ENCODE results near the gene PES1.

Gene PES1

DNA sequence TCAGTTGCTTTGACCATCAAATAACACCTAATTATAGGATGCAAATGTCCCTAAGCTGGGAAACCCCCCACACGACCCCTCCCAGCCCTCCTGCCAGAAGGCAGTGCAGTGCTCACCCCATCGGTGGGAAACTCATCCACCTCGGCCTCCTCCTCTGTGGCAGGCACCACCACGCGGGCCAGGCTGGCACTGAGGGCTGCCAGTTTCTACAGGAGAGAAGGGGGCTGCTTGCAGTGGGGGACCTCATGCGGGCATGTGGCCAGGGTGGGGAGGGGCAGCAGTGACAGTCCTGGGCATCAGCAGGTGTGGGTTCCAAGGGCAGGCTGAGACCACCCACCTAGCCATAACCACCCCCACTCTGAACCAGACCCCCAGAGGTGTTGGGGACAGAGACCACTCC, 10.8 kb downstream of the PES1 start:
- Histone ChIP-seq H3K9me3 (no peaks in the 10 kb centered on the region), H3K4me1 (peaks cover 31% of the 10 kb centered on the region), H3K36me3 (peaks cover 99% of the 10 kb centered on the region), H3K27ac (no peak overlapping the region), H3K9ac (no peak overlapping the region), H3K4me2 (no peak overlapping the region), H3K4me3 (no peak overlapping the region), H3K27me3 (no peaks in the 10 kb centered on the region), H4K20me1 (peaks cover 72% of the 10 kb centered on the region)
- TF ChIP-seq Cebpa-rat (IDR thresholded peaks at IDR 0.05), result no peak

DNA sequence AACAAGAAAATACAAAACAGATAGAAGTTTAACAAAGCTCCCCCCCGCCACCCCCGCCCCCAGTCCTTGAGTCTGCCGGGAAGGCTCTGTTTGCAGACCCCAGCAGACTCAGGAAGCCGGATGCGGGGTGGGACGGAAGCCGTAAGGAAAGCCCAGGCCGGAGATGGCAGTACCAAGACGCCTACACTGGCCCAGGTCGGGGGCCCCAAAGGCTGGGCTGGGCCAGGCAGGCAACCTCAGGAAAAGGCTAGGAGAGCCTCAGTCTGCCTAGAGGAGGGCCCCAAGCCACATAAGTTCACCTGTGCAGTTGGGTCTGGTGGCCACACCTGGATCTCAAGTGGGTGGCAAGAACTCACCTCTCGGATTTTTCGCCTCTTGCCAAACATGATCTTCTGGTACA, 13.2 kb downstream of the PES1 start:
- H3K4me1 ChIP-seq, result peaks cover 19% of the 10 kb centered on the region
- TF ChIP-seq Cebpa-rat (IDR thresholded peaks at IDR 0.05), result no peak
- peaks cover 9% of the 10 kb centered on the region; the same call in 1 of the 2 replicates for H3K27me3 ChIP-seq
- peaks cover 72% of the 10 kb centered on the region for H4K20me1 ChIP-seq
- no peak overlapping the region for H3K27ac ChIP-seq
- H3K9ac ChIP-seq, result no peak overlapping the region
- no peak overlapping the region for H3K4me3 ChIP-seq
- H3K9me3 ChIP-seq, result no peaks in the 10 kb centered on the region
- no peak overlapping the region for H3K4me2 ChIP-seq
- peaks cover 88% of the 10 kb centered on the region for H3K36me3 ChIP-seq

GRCh38 chr22:30575859-30576258, 15.9 kb downstream of the PES1 start:
- TF ChIP-seq Cebpa-rat (IDR thresholded peaks at IDR 0.05), result no peak

DNA sequence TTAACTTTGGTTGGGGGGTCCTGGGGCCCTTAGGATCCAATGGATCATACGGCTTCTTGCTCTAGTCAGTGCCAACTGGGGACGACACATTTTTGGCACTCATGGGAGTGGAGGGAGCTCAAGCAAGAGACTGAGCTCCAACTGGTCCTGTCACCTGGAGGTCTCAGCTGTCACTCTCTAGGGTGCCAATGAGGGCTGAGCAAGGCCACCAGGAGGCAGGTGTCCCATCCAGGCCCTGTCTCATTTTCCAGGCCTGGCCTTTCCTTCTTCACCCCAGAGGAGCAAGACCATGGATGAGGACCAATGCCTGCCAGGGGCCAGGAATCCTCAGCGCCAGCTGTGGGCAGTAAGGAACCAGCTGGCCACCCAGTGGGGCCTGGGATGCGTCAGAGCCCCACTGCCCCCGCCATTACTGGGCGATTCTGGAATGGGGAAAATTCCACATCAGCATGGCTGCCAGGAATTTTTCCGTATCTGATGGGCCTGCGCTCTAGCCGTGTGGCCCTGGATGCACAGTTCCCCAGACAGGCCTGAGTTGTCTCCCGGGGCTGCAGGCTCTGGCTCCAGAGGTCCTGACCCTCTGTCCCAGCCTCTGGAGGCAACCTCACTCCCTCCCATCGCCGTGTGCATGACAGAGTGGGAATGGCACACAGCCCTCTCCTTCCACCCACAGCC, 16.6 kb downstream of the PES1 start:
- Histone ChIP-seq H4K20me1 (peaks cover 62% of the 10 kb centered on the region), H3K27me3 (peaks cover 10% of the 10 kb centered on the region; the same call in 1 of the 2 replicates), H3K4me2 (no peak overlapping the region), H3K36me3 (peaks cover 54% of the 10 kb centered on the region), H3K9ac (no peak overlapping the region), H3K27ac (no peak overlapping the region), H3K4me3 (no peak overlapping the region), H3K4me1 (no peaks in the 10 kb centered on the region), H3K9me3 (no peaks in the 10 kb centered on the region)
- TF ChIP-seq Cebpa-rat (IDR thresholded peaks at IDR 0.05), result no peak

More at GRCh38 chr22:30575859-30576258, 15.9 kb downstream of the PES1 start:
- Histone ChIP-seq H4K20me1 (peaks cover 62% of the 10 kb centered on the region), H3K4me3 (no peak overlapping the region), H3K27ac (no peak overlapping the region), H3K4me1 (no peaks in the 10 kb centered on the region), H3K36me3 (peaks cover 61% of the 10 kb centered on the region), H3K9ac (no peak overlapping the region), H3K27me3 (peaks cover 10% of the 10 kb centered on the region; the same call in 1 of the 2 replicates), H3K4me2 (no peak overlapping the region), H3K9me3 (no peaks in the 10 kb centered on the region)

- Histone ChIP-seq H4K20me1 (peaks cover 62% of the 10 kb centered on the region), H3K36me3 (peaks cover 46% of the 10 kb centered on the region), H3K9me3 (no peaks in the 10 kb centered on the region), H3K4me2 (no peak within 1 kb of the TSS), H3K4me1 (no peaks in the 10 kb centered on the region), H3K27me3 (peaks cover 10% of the 10 kb centered on the region; the same call in 1 of the 2 replicates), H3K9ac (no peak within 1 kb of the TSS), H3K4me3 (no peak within 1 kb of the TSS), H3K27ac (no peak within 1 kb of the TSS)
- TF ChIP-seq Cebpa-rat (IDR thresholded peaks at IDR 0.05), result no peak
These were observed 17.4 kb downstream of the PES1 start, which contains the start of gene GAL3ST1 for GRCh38 chr22:30574095-30574981. Gene GAL3ST1, minus strand, starts transcription at chr22:30574665. Its CDS starts 17,273 bp downstream, at chr22:30557392.

GRCh38 chr22:30573594-30574094, 18.1 kb downstream of the PES1 start:
- Histone ChIP-seq H3K36me3 (peaks cover 39% of the 10 kb centered on the region), H3K27me3 (peaks cover 10% of the 10 kb centered on the region; the same call in 1 of the 2 replicates), H3K9ac (no peak overlapping the region), H4K20me1 (peaks cover 56% of the 10 kb centered on the region), H3K4me1 (no peaks in the 10 kb centered on the region), H3K4me2 (no peak overlapping the region), H3K9me3 (no peaks in the 10 kb centered on the region), H3K27ac (no peak overlapping the region), H3K4me3 (no peak overlapping the region)
- no peak for TF ChIP-seq Cebpa-rat (IDR thresholded peaks at IDR 0.05)

DNA sequence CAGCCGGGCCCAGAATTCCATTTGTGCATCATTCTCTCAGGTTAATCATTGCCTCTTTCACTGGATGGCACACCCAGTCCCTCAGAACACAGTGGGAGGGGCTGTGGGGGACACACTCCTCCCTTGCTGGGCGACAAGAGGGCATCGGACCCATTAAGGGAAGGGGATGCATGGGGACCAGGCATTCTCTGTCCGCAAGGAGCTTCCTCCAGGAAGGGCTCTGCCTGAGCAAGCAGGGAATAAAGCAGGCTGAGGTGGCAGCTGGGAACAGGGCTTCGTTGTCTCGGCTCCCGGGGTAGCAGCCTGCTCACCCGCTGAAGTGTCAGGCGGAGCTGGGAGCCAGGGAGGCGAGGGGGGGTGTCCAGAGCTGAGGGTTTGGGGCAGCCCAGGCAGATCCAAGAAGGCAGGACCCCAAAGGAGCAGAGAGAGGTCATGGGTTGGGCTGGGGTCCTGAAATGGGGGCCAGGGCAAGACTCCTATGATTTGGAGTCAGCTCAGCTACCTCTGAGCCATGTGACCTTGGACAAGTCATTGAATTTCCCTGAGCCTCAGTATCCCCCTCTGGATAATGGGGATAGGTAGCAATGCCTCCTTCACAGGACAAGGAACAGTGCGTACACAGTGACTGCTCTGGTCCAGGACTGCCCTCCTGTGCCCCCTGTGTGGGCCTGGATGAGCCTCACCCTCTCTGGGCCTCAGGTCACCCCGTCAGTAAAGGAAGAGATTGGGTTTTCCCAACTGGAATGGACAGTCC, 18.7 kb downstream of the PES1 start:
- H3K4me1 ChIP-seq, result no peaks in the 10 kb centered on the region
- H3K27me3 ChIP-seq, result peaks cover 10% of the 10 kb centered on the region; the same call in 1 of the 2 replicates
- H3K4me3 ChIP-seq, result no peak overlapping the region
- H3K4me2 ChIP-seq, result no peak overlapping the region
- H3K27ac ChIP-seq, result no peak overlapping the region
- no peaks in the 10 kb centered on the region for H3K9me3 ChIP-seq
- no peak for TF ChIP-seq Cebpa-rat (IDR thresholded peaks at IDR 0.05)
- peaks cover 53% of the 10 kb centered on the region for H4K20me1 ChIP-seq
- H3K36me3 ChIP-seq, result peaks cover 33% of the 10 kb centered on the region
- H3K9ac ChIP-seq, result no peak overlapping the region

DNA sequence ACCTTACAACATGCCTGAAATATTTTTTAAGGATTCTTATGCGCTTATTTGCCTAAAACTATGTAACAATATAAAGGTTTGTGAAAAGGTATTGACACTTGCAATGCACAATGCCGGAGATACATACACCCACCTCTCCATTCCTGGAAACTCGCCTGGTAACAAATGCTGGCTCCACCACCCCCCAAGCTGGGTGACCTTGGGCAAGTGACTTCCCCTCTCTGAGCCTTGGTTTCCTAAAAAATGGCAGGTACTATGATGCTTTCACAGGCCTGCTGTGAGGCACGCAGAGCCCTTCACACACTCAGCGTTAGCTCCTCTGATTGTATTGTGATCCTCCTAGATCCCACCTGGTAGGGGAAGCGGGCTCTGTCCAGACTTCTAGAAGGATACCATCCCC, 19.5 kb downstream of the PES1 start:
- peaks cover 10% of the 10 kb centered on the region; the same call in 1 of the 2 replicates for H3K27me3 ChIP-seq
- no peak overlapping the region for H3K27ac ChIP-seq
- TF ChIP-seq Cebpa-rat (IDR thresholded peaks at IDR 0.05), result no peak
- peaks cover 45% of the 10 kb centered on the region for H4K20me1 ChIP-seq
- peaks cover 25% of the 10 kb centered on the region for H3K36me3 ChIP-seq
- H3K9me3 ChIP-seq, result no peaks in the 10 kb centered on the region
- no peak overlapping the region for H3K9ac ChIP-seq
- H3K4me1 ChIP-seq, result no peaks in the 10 kb centered on the region
- H3K4me3 ChIP-seq, result no peak overlapping the region
- no peak overlapping the region for H3K4me2 ChIP-seq

DNA sequence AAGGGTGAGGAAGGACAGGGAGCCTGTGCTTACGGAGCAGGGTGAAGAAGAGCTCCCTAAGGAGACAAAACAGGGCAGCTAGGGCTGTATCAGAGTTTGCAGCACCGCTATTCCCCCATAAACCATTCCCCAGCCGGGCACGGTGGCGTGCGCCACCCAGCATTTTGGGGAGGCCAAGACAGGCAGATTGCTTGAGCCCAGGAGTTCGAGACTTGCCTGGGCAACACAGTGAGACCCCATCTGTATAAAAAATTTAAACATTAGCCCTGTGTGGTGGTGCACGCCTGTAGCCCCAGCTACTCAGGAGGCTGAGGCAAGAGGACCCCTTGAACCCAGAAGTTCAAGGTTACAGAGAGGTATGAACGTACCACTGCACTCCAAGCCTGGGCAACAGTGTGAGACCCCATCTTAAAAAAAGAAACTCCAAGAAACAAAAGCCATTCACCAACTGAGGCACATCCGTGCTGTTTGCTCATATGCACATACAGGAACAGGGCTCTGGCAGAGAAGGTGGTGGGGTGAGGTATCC, 22.0 kb downstream of the PES1 start:
- TF ChIP-seq Cebpa-rat (IDR thresholded peaks at IDR 0.05), result no peak
- peaks cover under 1% of the 10 kb centered on the region; the same call in 1 of the 2 replicates for H3K36me3 ChIP-seq
- no peaks in the 10 kb centered on the region for H3K9me3 ChIP-seq
- no peak overlapping the region for H3K4me3 ChIP-seq
- no peak overlapping the region for H3K4me2 ChIP-seq
- H3K4me1 ChIP-seq, result no peaks in the 10 kb centered on the region
- no peak overlapping the region for H3K27ac ChIP-seq
- H3K9ac ChIP-seq, result no peak overlapping the region
- H4K20me1 ChIP-seq, result peaks cover 20% of the 10 kb centered on the region
- H3K27me3 ChIP-seq, result peaks cover 10% of the 10 kb centered on the region; the same call in 1 of the 2 replicates
